CD14-positive monocyte (primary cell): ENCODE results near the gene ACSL3. TPM values are rescaled to one million over a fixed set of nuclear protein-coding genes. Genes with fewer than 3 reads are reported as not detected.

Source experiments
- DNase-seq, 3 donors: peaks; one replicate each; pipeline ENCODE4 v3.0.0-alpha.2; 2011 to 2022
- H2AFZ ChIP-seq: 2 replicates; pipeline ENCODE4 v1.6.0; 2012; ENCODE audit warnings: mild to moderate bottlenecking, low read depth, low read length, inconsistent platforms; ENCODE audit not compliant: insufficient read depth, poor library complexity, severe bottlenecking
- H3K27ac ChIP-seq, 2 donors: 1 replicate in 1 of 2; 2 replicates in 1 of 2; pipeline ENCODE4 v1.5.1; 2012 to 2013; ENCODE audit warnings: low read length in 2 of 2, control low read depth in 1 of 2, inconsistent platforms in 1 of 2, low read depth in 1 of 2, mild to moderate bottlenecking in 1 of 2
- H3K27me3 ChIP-seq, 2 donors: one replicate each; pipeline versions ENCODE4 v1.6.0 to v1.6.1; 2011 to 2013; ENCODE audit warnings: low read length in 2 of 2; ENCODE audit not compliant: control insufficient read depth in 2 of 2, insufficient read depth in 2 of 2
- H3K36me3 ChIP-seq, 2 donors: replicated peaks in 1 of 2; 1 replicate in 1 of 2; 2 replicates in 1 of 2; pipeline versions ENCODE4 v1.5.1 to v1.6.1; 2012 to 2013; ENCODE audit warnings: low read length in 2 of 2, control low read depth in 1 of 2, inconsistent platforms in 1 of 2, mild to moderate bottlenecking in 1 of 2; ENCODE audit not compliant: insufficient read depth in 2 of 2, control insufficient read depth in 1 of 2
- H3K4me1 ChIP-seq, 2 donors: 1 replicate in 1 of 2; 2 replicates in 1 of 2; pipeline versions ENCODE4 v1.5.1 to v1.6.1; 2012 to 2013; ENCODE audit warnings: low read length in 2 of 2, control low read depth in 1 of 2, inconsistent platforms in 1 of 2, mild to moderate bottlenecking in 1 of 2, moderate library complexity in 1 of 2; ENCODE audit not compliant: insufficient read depth in 2 of 2, control insufficient read depth in 1 of 2
- H3K4me2 ChIP-seq: replicated peaks from 2 replicates; pipeline ENCODE3; 2012; ENCODE audit warnings: low read length, moderate library complexity, mild to moderate bottlenecking; ENCODE audit not compliant: poor library complexity, severe bottlenecking; ENCODE audit errors: extremely low read depth
- H3K4me3 ChIP-seq, 3 experiments: fragments of 200-600 bp in 1 of 3; sonication (generic) in 1 of 3; replicated peaks in 1 of 3; 1 replicate in 2 of 3; 2 replicates in 1 of 3; pipeline ENCODE4 v1.5.1; 2011 to 2013; ENCODE audit warnings: low read length in 3 of 3, mild to moderate bottlenecking in 3 of 3, control low read depth in 2 of 3, low read depth in 2 of 3, inconsistent platforms in 1 of 3, moderate library complexity in 1 of 3
- H3K79me2 ChIP-seq: 2 replicates; pipeline ENCODE4 v1.6.0; 2012; ENCODE audit warnings: mild to moderate bottlenecking, control low read depth, inconsistent platforms, low read length, moderate library complexity; ENCODE audit not compliant: insufficient read depth
- H3K9ac ChIP-seq: 2 replicates; pipeline ENCODE4 v1.6.0; 2017; ENCODE audit warnings: low read length, mild to moderate bottlenecking; ENCODE audit not compliant: insufficient read depth, poor library complexity, severe bottlenecking
- H3K9me3 ChIP-seq, 2 donors: replicated peaks in 1 of 2; 1 replicate in 1 of 2; 2 replicates in 1 of 2; pipeline versions ENCODE4 v1.5.1 to v1.6.1; 2012 to 2013; ENCODE audit warnings: low read length in 2 of 2, control low read depth in 1 of 2; ENCODE audit not compliant: control insufficient read depth in 1 of 2, insufficient read depth in 1 of 2
- H4K20me1 ChIP-seq: 2 replicates; pipeline ENCODE4 v1.6.0; 2012; ENCODE audit warnings: mild to moderate bottlenecking, low read length, control low read depth, moderate library complexity; ENCODE audit not compliant: insufficient read depth
- H3K27ac Mint-ChIP-seq, 7 donors: one replicate each; pipeline ENCODE4 v1.8.0; 2020; ENCODE audit warnings: mild to moderate bottlenecking in 7 of 7, mixed read lengths in 7 of 7, moderate library complexity in 6 of 7, inconsistent platforms in 2 of 7
- H3K27me3 Mint-ChIP-seq, 3 donors: one replicate each; pipeline ENCODE4 v1.8.0; 2021 to 2022; ENCODE audit warnings: low read depth in 3 of 3, mild to moderate bottlenecking in 3 of 3, mixed read lengths in 3 of 3, moderate library complexity in 3 of 3, inconsistent platforms in 1 of 3
- H3K36me3 Mint-ChIP-seq, 2 donors: one replicate each; pipeline ENCODE4 v1.8.0; 2020; ENCODE audit warnings: mixed read lengths in 2 of 2, inconsistent platforms in 1 of 2, mild to moderate bottlenecking in 1 of 2
- H3K4me1 Mint-ChIP-seq: one replicate; pipeline ENCODE4 v1.8.0; 2020; ENCODE audit warnings: mild to moderate bottlenecking, mixed read lengths
- H3K4me3 Mint-ChIP-seq, 2 donors: one replicate each; pipeline ENCODE4 v1.8.0; 2020; ENCODE audit warnings: mild to moderate bottlenecking in 2 of 2, mixed read lengths in 2 of 2, moderate library complexity in 1 of 2
- H3K9me3 Mint-ChIP-seq, 7 donors: one replicate each; pipeline ENCODE4 v1.8.0; 2020 to 2022; ENCODE audit warnings: mixed read lengths in 7 of 7, mild to moderate bottlenecking in 6 of 7, moderate library complexity in 6 of 7, inconsistent platforms in 2 of 7
- CTCF ChIP-seq: fragments of 200-600 bp; IDR thresholded peaks from one replicate; pipeline ENCODE4 v1.8.0; 2022; ENCODE audit warnings: antibody characterized with exemption, mild to moderate bottlenecking
- WGBS: methylation state at CpG from one replicate; pipeline ENCODE4 v1.1.5; 2013; ENCODE audit warnings: missing lambda C conversion rate; ENCODE audit not compliant: insufficient coverage; 5-methylcytosine and 5-hydroxymethylcytosine counted together
- intact Hi-C, 2 donors: fragments of 100-400 bp; cut with micrococcal nuclease; formaldehyde crosslinking; loops; one replicate each; pipeline versions ENCODE4 v1.15.0 to v1.15.1; 2023
- polyA plus RNA-seq, 3 donors: library from polyadenylated mRNA; depleted of rRNA in 1 of 3; unstranded in 2 of 3; stranded (reverse) in 1 of 3; fragments of 300-500 nt in 2 of 3; fragments of >200 nt in 1 of 3; fragmentation: Illumina TruSeq in 2 of 3; gene quantifications; 1 replicate in 2 of 3; 2 replicates in 1 of 3; pipeline ENCODE4 v1.2.3, GENCODE V29; 2012 to 2021

ACSL3 gene
- polyA plus RNA-seq, 3 donors, result 8.8 to 24.4 (median 19.9) TPM

- no peak overlapping the region for H3K4me3 ChIP-seq
- no peak overlapping the region for H3K9ac ChIP-seq
- Mint-ChIP-seq H3K27me3 (peaks cover 0 to 1% (median 0%) of the 10 kb centered on the region in 3 donors), H3K9me3 (no peaks in the 10 kb centered on the region), H3K27ac (no peak overlapping the region), H3K4me1 (peaks cover 8% of the 10 kb centered on the region), H3K4me3 (no peak overlapping the region), H3K36me3 (peaks cover 13 to 19% of the 10 kb centered on the region in 2 donors)
- H3K36me3 ChIP-seq, result peaks cover 0 to 5% of the 10 kb centered on the region in 2 donors
- 100% methylated on average over 3 of the region's 5 CpGs for WGBS
- no peak for TF ChIP-seq CTCF
- H3K4me1 ChIP-seq, result no peaks in the 10 kb centered on the region
- DNase-seq, result no peak
- H3K79me2 ChIP-seq, result peaks cover 91% of the 10 kb centered on the region
- H4K20me1 ChIP-seq, result peaks cover 71% of the 10 kb centered on the region
- H3K27ac ChIP-seq, result no peak overlapping the region
- H3K4me2 ChIP-seq, result no peak overlapping the region
- H3K27me3 ChIP-seq, result no peaks in the 10 kb centered on the region
- H2AFZ ChIP-seq, result no peak overlapping the region
- intact Hi-C loops, result no loop called here
- no peaks in the 10 kb centered on the region for H3K9me3 ChIP-seq
Observed at GRCh38 chr2:222884805-222885424, 24.1 kb downstream of the ACSL3 start.

- Histone ChIP-seq H3K27ac (no peak overlapping the region), H3K9ac (no peak overlapping the region), H3K4me2 (no peak overlapping the region), H2AFZ (no peak overlapping the region), H3K27me3 (no peaks in the 10 kb centered on the region), H3K79me2 (peaks cover 88% of the 10 kb centered on the region), H3K4me3 (no peak overlapping the region), H3K9me3 (no peaks in the 10 kb centered on the region), H3K4me1 (peaks cover 4 to 10% of the 10 kb centered on the region in 2 donors), H4K20me1 (peaks cover 53% of the 10 kb centered on the region), H3K36me3 (peaks cover 0 to 5% of the 10 kb centered on the region in 2 donors)
- peaks cover 18% of the 10 kb centered on the region for H3K4me1 Mint-ChIP-seq
- peaks cover 16 to 19% of the 10 kb centered on the region in 2 donors for H3K36me3 Mint-ChIP-seq
- H3K27ac Mint-ChIP-seq, result no peak overlapping the region
- peaks cover 0 to 1% (median 0%) of the 10 kb centered on the region in 3 donors for H3K27me3 Mint-ChIP-seq
- TF ChIP-seq CTCF, result no peak
- intact Hi-C loops, result no loop called here
- H3K4me3 Mint-ChIP-seq, result no peak overlapping the region
- no peak for DNase-seq
- WGBS, result 80% methylated on average over 1 of the region's 1 CpG
- H3K9me3 Mint-ChIP-seq, result no peaks in the 10 kb centered on the region
Observed at GRCh38 chr2:222887124-222887523, 26.3 kb downstream of the ACSL3 start.
